ENCODE data around the gene AGFG1. TPM values are rescaled to one million over a fixed set of nuclear protein-coding genes. Genes with fewer than 3 reads are reported as not detected.
"Not testable (repeated sequence)": the region's sequence is repeated elsewhere in the genome, so short reads cannot be mapped to it uniquely, and the experiment has no call there.

AGFG1 gene
- total RNA-seq, 1 experiment from 2014 or later = 86.1 TPM

DNA sequence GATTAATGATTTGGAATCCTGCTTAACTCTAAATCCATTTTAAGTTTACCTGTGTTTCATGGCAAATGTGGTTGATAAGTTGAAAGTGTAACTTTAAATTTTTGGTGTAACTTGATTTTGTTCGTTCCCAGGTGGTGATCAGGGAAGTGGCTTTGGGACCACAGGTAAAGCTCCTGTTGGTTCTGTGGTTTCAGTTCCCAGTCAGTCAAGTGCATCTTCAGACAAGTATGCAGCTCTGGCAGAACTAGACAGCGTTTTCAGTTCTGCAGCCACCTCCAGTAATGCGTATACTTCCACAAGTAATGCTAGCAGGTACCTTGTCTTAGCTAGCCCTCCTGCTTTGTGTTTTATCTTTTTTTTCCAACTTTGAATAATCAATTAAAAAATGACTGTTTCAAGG is 62.8 kb downstream of the AGFG1 start:
- intact Hi-C loops (cut with micrococcal nuclease) = no loop called here
- CTCF ChIA-PET = no interaction called here

DNA sequence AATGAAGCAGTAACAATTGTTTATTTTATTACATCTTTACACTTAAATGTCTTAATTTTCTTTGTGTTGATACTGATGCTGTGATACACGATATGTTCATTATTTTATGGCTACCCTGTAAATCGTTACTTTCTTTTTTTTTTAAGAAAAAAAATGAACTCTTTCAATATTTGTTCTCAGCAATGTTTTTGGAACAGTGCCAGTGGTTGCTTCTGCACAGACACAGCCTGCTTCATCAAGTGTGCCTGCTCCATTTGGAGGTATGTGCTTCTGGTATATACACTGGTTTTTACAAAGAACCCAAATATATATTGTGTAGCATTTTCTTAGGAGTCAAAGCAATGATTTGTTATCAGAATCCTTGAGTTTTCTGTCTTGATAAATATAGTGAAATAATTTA is 64.5 kb downstream of the AGFG1 start:
- ChIA-PET POLR2A (no interaction called here), CTCF (no interaction called here)
- H3K27ac Mint-ChIP-seq (ENCODE audit: low read depth, unreplicated experiment) = no peak overlapping the region
- TF ChIP-seq, protein P1, sequence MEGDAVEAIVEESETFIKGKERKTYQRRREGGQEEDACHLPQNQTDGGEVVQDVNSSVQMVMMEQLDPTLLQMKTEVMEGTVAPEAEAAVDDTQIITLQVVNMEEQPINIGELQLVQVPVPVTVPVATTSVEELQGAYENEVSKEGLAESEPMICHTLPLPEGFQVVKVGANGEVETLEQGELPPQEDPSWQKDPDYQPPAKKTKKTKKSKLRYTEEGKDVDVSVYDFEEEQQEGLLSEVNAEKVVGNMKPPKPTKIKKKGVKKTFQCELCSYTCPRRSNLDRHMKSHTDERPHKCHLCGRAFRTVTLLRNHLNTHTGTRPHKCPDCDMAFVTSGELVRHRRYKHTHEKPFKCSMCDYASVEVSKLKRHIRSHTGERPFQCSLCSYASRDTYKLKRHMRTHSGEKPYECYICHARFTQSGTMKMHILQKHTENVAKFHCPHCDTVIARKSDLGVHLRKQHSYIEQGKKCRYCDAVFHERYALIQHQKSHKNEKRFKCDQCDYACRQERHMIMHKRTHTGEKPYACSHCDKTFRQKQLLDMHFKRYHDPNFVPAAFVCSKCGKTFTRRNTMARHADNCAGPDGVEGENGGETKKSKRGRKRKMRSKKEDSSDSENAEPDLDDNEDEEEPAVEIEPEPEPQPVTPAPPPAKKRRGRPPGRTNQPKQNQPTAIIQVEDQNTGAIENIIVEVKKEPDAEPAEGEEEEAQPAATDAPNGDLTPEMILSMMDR (IDR thresholded peaks at IDR 0.05; ENCODE audit: unreplicated experiment) = no peak
- H3K4me1 Mint-ChIP-seq (ENCODE audit: insufficient read depth, unreplicated experiment) = no peaks in the 10 kb centered on the region
- H3K9me3 Mint-ChIP-seq (ENCODE audit: unreplicated experiment) = no peaks in the 10 kb centered on the region
- no TSS peak for BruUV-seq (replicated peaks)
- no peak for DNase-seq (ENCODE audit: unreplicated experiment)
- no peaks in the 10 kb centered on the region for H3K27me3 Mint-ChIP-seq (ENCODE audit: insufficient read depth, unreplicated experiment)
- peaks cover 66% of the 10 kb centered on the region for H3K36me3 Mint-ChIP-seq (ENCODE audit: insufficient read depth, unreplicated experiment)
- H3K4me3 Mint-ChIP-seq (ENCODE audit: unreplicated experiment) = no peak overlapping the region
- intact Hi-C loops (cut with micrococcal nuclease) = no loop called here

More for the DNA sequence above, 62.8 kb downstream of the AGFG1 start:
- no peaks in the 10 kb centered on the region for H3K9me3 Mint-ChIP-seq (ENCODE audit: unreplicated experiment)
- no peak overlapping the region for H3K27ac Mint-ChIP-seq (ENCODE audit: low read depth, unreplicated experiment)
- no peaks in the 10 kb centered on the region for H3K27me3 Mint-ChIP-seq (ENCODE audit: insufficient read depth, unreplicated experiment)
- DNase-seq (ENCODE audit: unreplicated experiment) = no peak
- H3K4me1 Mint-ChIP-seq (ENCODE audit: insufficient read depth, unreplicated experiment) = no peaks in the 10 kb centered on the region
- peaks cover 58% of the 10 kb centered on the region for H3K36me3 Mint-ChIP-seq (ENCODE audit: insufficient read depth, unreplicated experiment)
- no peak overlapping the region for H3K4me3 Mint-ChIP-seq (ENCODE audit: unreplicated experiment)
- POLR2A ChIA-PET = interaction anchor here (1.4 kb wide), 1 partner anchor 9 kb away, joined by 3 read pairs; no protein-coding TSS in a partner anchor
- no TSS peak for BruUV-seq (replicated peaks)
- TF ChIP-seq, protein P1 (IDR thresholded peaks at IDR 0.05; ENCODE audit: unreplicated experiment) = no peak

DNA sequence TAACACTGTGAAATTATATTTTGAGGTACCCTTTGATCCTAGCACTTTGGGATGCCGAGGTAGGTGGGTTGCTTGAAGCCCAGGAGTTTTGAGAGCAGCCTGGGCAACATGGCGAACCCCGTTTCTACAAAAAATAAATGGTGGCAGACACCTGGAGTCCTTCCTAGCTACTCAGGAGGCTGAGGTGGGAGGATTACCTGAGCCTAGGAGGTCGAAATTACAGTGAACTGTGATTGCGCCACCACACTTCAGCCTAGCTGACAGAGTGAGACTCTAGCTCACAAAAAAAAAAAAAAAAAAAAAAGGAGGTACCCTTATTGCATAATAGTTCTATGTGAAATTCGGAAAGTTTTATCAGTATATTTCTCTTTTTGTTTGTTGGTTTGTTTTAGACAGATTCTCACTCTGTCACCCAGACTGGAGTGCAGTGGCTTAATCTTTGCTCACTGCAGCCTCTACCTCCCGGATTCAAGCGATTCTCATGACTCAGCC is 67.6 kb downstream of the AGFG1 start:
- ChIA-PET CTCF (interaction anchor here (0.7 to 0.9 kb wide), 2 partner anchors 11 to 52 kb away, joined by 3 read pairs; no protein-coding TSS in a partner anchor), POLR2A (no interaction called here)
- intact Hi-C loops (cut with micrococcal nuclease) = no loop called here
- no peaks in the 10 kb centered on the region for H3K27me3 Mint-ChIP-seq (ENCODE audit: insufficient read depth, unreplicated experiment)
- no peak overlapping the region for H3K4me3 Mint-ChIP-seq (ENCODE audit: unreplicated experiment)
- no peaks in the 10 kb centered on the region for H3K9me3 Mint-ChIP-seq (ENCODE audit: unreplicated experiment)
- DNase-seq (ENCODE audit: unreplicated experiment) = no peak
- no peaks in the 10 kb centered on the region for H3K4me1 Mint-ChIP-seq (ENCODE audit: insufficient read depth, unreplicated experiment)
- BruUV-seq (replicated peaks) = no TSS peak
- H3K27ac Mint-ChIP-seq (ENCODE audit: low read depth, unreplicated experiment) = no peak overlapping the region
- peaks cover 62% of the 10 kb centered on the region for H3K36me3 Mint-ChIP-seq (ENCODE audit: insufficient read depth, unreplicated experiment)
- TF ChIP-seq, protein P1 (IDR thresholded peaks at IDR 0.05; ENCODE audit: unreplicated experiment) = no peak

DNA sequence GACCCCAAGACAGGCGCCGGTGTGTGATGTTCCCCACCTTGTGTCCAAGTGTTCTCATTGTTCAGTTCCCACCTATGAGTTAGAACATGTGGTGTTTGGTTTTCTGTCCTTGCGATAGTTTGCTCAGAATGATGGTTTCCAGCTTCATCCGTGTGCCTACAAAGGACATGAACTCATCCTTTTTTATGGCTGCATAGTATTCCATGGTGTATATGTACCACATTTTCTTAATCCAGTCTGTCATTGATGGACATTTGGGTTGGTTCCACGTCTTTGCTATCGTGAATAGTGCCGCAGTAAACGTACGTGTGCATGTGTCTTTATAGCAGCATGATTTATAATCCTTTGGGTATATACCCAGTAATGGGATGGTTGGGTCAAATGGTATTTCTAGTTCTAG is 68.4 kb downstream of the AGFG1 start:
- BruUV-seq (replicated peaks); H3K4me3 Mint-ChIP-seq (ENCODE audit: unreplicated experiment); H3K4me1 Mint-ChIP-seq (ENCODE audit: insufficient read depth, unreplicated experiment); H3K27me3 Mint-ChIP-seq (ENCODE audit: insufficient read depth, unreplicated experiment); DNase-seq (ENCODE audit: unreplicated experiment); H3K9me3 Mint-ChIP-seq (ENCODE audit: unreplicated experiment); intact Hi-C loops (cut with micrococcal nuclease); POLR2A ChIA-PET; H3K27ac Mint-ChIP-seq (ENCODE audit: low read depth, unreplicated experiment): not testable (repeated sequence)
- H3K36me3 Mint-ChIP-seq (ENCODE audit: insufficient read depth, unreplicated experiment) = peaks cover 69% of the 10 kb centered on the region
- CTCF ChIA-PET = interaction anchor here (0.9 kb wide), 1 partner anchor 10 kb away, joined by 3 read pairs; no protein-coding TSS in a partner anchor

DNA sequence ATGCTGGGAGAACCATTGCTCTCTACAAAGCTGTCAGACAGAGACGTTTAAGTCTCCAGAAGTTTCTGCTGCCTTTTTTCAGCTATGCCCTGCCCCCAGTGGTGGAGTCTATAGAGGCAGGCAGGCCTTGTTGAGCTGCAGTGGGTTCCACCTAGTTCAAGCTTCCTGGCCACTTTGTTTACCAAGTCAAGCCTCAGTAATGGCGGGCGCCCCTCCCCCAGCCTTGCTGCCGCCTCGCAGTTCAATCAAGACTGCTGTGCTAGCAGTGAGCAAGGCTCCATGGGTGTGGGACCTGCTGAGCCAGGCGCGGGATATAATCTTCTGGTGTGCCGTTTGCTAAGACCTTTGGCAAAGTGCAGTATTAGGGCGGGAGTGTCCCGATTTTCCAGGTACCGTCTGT is 74.0 kb downstream of the AGFG1 start:
- no TSS peak for BruUV-seq (replicated peaks)
- CTCF ChIA-PET = interaction anchor here (0.7 to 1.4 kb wide), 3 partner anchors 9 to 39 kb away, joined by 3 read pairs; no protein-coding TSS in a partner anchor
- peak; percentile 16 for DNase-seq (ENCODE audit: unreplicated experiment)
- Mint-ChIP-seq H3K4me3 (ENCODE audit: unreplicated experiment) (no peak overlapping the region), H3K36me3 (ENCODE audit: insufficient read depth, unreplicated experiment) (peaks cover 53% of the 10 kb centered on the region), H3K4me1 (ENCODE audit: insufficient read depth, unreplicated experiment) (no peaks in the 10 kb centered on the region), H3K27ac (ENCODE audit: low read depth, unreplicated experiment) (no peak overlapping the region), H3K27me3 (ENCODE audit: insufficient read depth, unreplicated experiment) (no peaks in the 10 kb centered on the region), H3K9me3 (ENCODE audit: unreplicated experiment) (no peaks in the 10 kb centered on the region)
- intact Hi-C loops (cut with micrococcal nuclease) = no loop called here
- POLR2A ChIA-PET = interaction anchor here (1.2 kb wide), 1 partner anchor 139 kb away, joined by 3 read pairs; no protein-coding TSS in a partner anchor
- TF ChIP-seq, protein P1 (IDR thresholded peaks at IDR 0.05; ENCODE audit: unreplicated experiment) = no peak

All from MCF 10A (cell line).